Epithelial cell of esophagus (primary cell): ENCODE measurements around the gene STRN.
A peak's percentile ranks its signal among the peaks of the same experiment; 100 is the strongest.

Experiments used
- DNase-seq: peaks from one replicate; pipeline ENCODE4 v3.0.0; 2010; ENCODE audit warnings: low read depth
- H3K4me3 ChIP-seq: 2 replicates; pipeline ENCODE4 v1.5.1; 2011; ENCODE audit warnings: mild to moderate bottlenecking, low read length, control low read depth
- TF ChIP-seq, protein P1 (sequence below): IDR thresholded peaks from 2 replicates; pipeline ENCODE4 v1.5.1; 2011; ENCODE audit warnings: low read depth, mild to moderate bottlenecking, low read length, control low read depth, inconsistent platforms; ENCODE audit not compliant: insufficient read depth; ENCODE audit errors: missing control alignments

The STRN gene

DNA sequence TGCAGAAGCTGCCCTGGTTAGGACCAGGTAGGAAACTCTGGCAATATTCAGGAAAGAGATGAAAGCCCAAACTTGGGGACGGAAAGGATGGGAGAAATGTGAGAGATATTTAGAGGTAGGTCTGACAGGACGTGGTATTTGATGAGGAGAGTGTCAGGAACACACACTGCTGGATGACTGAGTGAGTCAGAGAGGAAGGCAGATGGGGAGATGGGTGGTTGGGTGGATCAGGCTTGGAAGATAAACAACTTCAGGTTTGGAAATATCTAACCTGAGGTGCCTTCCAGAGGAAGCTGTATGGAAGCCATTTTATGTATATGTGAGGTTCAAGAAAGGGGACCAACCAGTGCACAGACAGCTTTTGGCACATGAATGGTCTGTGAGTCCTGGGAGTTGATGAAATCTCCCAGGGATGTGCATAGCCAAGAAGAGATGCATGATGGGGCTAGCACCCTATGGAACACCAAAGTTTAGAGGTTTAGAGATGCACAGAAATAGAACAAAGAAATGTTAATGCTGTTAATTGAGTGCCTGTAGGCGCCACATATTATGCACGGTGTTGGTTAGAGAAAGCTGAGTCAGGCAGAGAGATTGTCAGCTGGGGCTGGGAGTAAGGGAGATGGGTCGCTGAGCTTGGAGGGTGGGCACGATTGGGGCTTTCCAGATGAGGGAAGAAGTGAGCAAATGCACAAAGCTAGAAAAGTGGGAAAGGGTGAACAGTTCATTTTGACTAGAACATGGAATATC is 168.8 kb downstream of the STRN start:
- H3K4me3 ChIP-seq = no peak overlapping the region
- DNase-seq = peak; percentile 32
- TF ChIP-seq, protein P1, sequence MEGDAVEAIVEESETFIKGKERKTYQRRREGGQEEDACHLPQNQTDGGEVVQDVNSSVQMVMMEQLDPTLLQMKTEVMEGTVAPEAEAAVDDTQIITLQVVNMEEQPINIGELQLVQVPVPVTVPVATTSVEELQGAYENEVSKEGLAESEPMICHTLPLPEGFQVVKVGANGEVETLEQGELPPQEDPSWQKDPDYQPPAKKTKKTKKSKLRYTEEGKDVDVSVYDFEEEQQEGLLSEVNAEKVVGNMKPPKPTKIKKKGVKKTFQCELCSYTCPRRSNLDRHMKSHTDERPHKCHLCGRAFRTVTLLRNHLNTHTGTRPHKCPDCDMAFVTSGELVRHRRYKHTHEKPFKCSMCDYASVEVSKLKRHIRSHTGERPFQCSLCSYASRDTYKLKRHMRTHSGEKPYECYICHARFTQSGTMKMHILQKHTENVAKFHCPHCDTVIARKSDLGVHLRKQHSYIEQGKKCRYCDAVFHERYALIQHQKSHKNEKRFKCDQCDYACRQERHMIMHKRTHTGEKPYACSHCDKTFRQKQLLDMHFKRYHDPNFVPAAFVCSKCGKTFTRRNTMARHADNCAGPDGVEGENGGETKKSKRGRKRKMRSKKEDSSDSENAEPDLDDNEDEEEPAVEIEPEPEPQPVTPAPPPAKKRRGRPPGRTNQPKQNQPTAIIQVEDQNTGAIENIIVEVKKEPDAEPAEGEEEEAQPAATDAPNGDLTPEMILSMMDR = no peak
